ENCODE measurements around the gene TRMT2B. TPM values are rescaled to one million over a fixed set of nuclear protein-coding genes. Genes with fewer than 3 reads are reported as not detected.

TRMT2B gene, protein sequence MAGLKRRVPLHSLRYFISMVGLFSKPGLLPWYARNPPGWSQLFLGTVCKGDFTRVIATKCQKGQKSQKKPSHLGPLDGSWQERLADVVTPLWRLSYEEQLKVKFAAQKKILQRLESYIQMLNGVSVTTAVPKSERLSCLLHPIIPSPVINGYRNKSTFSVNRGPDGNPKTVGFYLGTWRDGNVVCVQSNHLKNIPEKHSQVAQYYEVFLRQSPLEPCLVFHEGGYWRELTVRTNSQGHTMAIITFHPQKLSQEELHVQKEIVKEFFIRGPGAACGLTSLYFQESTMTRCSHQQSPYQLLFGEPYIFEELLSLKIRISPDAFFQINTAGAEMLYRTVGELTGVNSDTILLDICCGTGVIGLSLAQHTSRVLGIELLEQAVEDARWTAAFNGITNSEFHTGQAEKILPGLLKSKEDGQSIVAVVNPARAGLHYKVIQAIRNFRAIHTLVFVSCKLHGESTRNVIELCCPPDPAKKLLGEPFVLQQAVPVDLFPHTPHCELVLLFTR
- total RNA-seq (10 to 100 TPM; 18.0 to 19.0 TPM), polyA plus RNA-seq (45.5 TPM)

DNA sequence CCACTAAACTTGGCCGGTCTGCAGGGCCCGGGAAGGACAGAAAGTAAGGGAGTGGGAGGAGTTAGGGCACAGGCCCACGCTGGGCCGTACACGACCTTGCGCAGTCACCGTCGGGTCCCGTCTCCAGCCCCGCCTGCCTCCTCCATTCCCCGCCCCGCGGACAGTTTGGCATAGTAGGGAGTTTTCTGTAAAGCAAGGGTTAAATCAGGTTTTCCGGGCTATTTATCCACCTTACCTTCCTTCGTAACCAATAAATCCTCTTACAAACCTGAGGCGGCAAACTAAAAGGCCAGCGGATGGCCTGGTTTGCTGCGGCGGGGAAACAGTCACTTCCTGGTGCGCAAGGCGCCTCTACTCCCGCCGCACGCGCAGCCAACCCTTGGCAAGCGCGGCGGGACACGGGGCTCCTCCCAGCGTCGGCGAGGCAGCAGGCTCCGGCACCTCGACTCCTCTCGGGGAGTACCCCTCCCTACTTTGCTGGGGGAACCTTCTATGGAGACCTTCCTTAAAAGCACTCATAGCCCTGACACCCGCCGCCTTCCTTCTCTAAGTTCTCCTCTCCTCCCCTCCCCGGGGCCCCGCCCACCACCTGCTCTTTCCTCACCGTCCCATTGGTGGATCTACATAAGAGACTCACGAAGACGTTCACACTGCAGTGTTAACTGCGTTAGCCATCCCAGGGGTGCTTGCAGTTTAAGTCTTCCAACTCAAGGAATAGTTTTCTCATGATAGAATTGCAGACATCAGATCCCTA is at the start of gene TRMT2B:
Gene TRMT2B (minus strand): TSS at position 563 of the 754 bp plus-strand sequence. CDS start 9,822 bp downstream, outside the sequence.
- peaks cover 0 to 3% of the 10 kb centered on the region in 2 donors for H3K27me3 Mint-ChIP-seq
- peaks cover 0 to 28% (median 3%) of the 10 kb centered on the region in 3 donors for H3K36me3 Mint-ChIP-seq
- DNase-seq: peak; percentile 63 to 87 (median 70)
- POLR2A ChIA-PET: no interaction called here
- Histone ChIP-seq H3K4me1 (ENCODE audit: insufficient read depth, low read length) (peaks cover 10% of the 10 kb centered on the region), H3K36me3 (ENCODE audit: insufficient read depth, low read length) (no peaks in the 10 kb centered on the region), H3K27ac (ENCODE audit: low read depth, low read length) (peak within 1 kb of the TSS; percentile 91), H3K27me3 (ENCODE audit: insufficient read depth, low read length, poor library complexity, severe bottlenecking) (no peaks in the 10 kb centered on the region), H3K4me3 (ENCODE audit: low read length) (peak within 1 kb of the TSS; percentile 81), H3K9me3 (ENCODE audit: low read length) (no peaks in the 10 kb centered on the region)
- H3K9me3 Mint-ChIP-seq: peaks cover 0 to 2% (median 0%) of the 10 kb centered on the region in 5 donors
- H3K4me3 Mint-ChIP-seq: peak within 1 kb of the TSS; percentile 85 to 93 (median 91)
- CTCF ChIA-PET: no interaction called here
- peak within 1 kb of the TSS; percentile 87 to 100 (median 97) for H3K27ac Mint-ChIP-seq
- H3K4me1 Mint-ChIP-seq: peaks cover 17 to 44% (median 24%) of the 10 kb centered on the region in 3 donors

DNA sequence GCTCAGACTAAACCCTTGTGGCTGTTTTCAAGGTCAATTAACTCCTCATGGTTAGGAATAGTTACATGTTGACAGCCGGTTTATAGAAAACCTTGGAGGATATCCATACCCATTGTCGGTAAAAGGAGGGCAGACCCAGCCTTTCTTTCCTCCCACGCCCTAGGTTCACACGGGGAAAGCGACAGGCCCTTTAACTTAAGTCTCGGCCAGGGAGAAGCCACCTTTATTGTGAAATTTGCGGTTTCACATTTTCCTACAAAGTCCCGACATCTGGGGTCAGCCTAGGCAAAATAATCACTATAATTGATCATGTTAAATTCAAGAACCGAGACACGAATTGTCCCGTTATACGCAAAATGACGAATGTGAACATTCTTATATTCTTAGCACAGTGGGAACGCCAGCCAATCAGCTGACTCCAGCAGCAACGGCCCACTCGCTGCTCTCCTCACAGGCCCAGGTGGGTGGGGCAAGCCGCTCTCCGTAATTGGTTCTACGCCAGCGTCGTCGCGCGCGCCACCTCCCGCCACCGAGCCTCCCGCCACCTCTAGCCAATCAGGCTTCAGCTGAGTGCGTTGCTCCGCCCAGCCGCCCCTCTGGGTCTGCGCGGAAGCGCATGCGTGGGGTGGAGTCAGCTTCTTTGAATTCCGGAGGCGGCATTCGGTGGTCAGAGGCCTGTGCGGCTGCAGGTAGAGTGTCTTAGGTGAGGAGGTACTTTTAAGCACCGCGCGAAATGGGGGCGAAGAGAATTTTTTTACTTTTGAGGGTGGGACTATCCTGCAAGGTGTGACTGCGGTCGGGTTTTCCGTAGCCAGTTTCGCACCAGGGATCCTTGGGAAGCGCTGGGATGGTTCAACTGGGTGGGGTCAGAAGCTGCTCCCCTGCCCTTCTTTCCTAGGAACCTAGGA is 45.9 kb upstream of the TRMT2B start, which contains the start of gene CENPI:
Gene CENPI (plus strand): TSS at position 659 of the 908 bp plus-strand sequence. CDS start 2,867 bp downstream, outside the sequence.
- DNase-seq: peak; percentile 85 to 95 (median 92)
- Mint-ChIP-seq H3K27ac (peak within 1 kb of the TSS; percentile 78 to 97 (median 96)), H3K9me3 (no peaks in the 10 kb centered on the region), H3K36me3 (peaks cover 0 to 1% (median 0%) of the 10 kb centered on the region in 3 donors), H3K27me3 (peaks cover 0 to 1% of the 10 kb centered on the region in 2 donors), H3K4me1 (peaks cover 7 to 21% (median 20%) of the 10 kb centered on the region in 3 donors), H3K4me3 (peak within 1 kb of the TSS; percentile 85 to 93 (median 88))
- ChIA-PET CTCF (no interaction called here), POLR2A (interaction anchor here (1.0 kb wide), 1 partner anchor 277 kb away, joined by 3 read pairs; the partner anchor contains the start of gene CSTF2)
- H3K27me3 ChIP-seq (ENCODE audit: insufficient read depth, low read length, poor library complexity, severe bottlenecking): no peaks in the 10 kb centered on the region
- no peaks in the 10 kb centered on the region for H3K36me3 ChIP-seq (ENCODE audit: insufficient read depth, low read length)
- H3K27ac ChIP-seq (ENCODE audit: low read depth, low read length): peak within 1 kb of the TSS; percentile 86
- H3K4me1 ChIP-seq (ENCODE audit: insufficient read depth, low read length): peaks cover 5% of the 10 kb centered on the region
- H3K4me3 ChIP-seq (ENCODE audit: low read length): peak within 1 kb of the TSS; percentile 82
- H3K9me3 ChIP-seq (ENCODE audit: low read length): no peaks in the 10 kb centered on the region

DNA sequence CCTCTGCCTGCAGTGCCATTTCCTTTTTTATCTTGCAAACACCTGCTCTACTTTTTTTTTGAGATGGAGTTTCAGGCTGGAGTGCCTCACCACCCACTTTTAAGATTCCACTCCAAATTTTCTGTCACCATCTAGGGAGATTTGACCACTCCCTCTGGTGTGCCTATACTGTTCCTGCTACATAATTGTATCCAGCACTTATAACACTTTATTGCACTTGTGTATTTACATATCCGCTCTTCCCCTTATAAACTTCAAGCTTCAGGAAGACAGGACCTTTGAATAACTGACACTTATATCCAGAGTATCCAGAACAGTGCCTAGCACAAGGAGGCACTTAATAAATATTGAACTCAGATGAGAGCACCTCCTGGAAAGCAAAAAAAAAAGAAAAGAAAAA is 39.9 kb upstream of the TRMT2B start:
- CTCF ChIA-PET: no interaction called here
- Histone ChIP-seq H3K27ac (ENCODE audit: low read depth, low read length) (no peak overlapping the region), H3K4me1 (ENCODE audit: insufficient read depth, low read length) (no peaks in the 10 kb centered on the region), H3K36me3 (ENCODE audit: insufficient read depth, low read length) (no peaks in the 10 kb centered on the region), H3K9me3 (ENCODE audit: low read length) (no peaks in the 10 kb centered on the region), H3K27me3 (ENCODE audit: insufficient read depth, low read length, poor library complexity, severe bottlenecking) (no peaks in the 10 kb centered on the region), H3K4me3 (ENCODE audit: low read length) (no peak overlapping the region)
- POLR2A ChIA-PET: no interaction called here
- Mint-ChIP-seq H3K4me3 (no peak overlapping the region), H3K27ac (no peak overlapping the region), H3K9me3 (peaks cover 0 to 2% (median 0%) of the 10 kb centered on the region in 5 donors), H3K27me3 (peaks cover 0 to 7% of the 10 kb centered on the region in 2 donors), H3K4me1 (peaks cover 0 to 2% (median 0%) of the 10 kb centered on the region in 3 donors), H3K36me3 (no peaks in the 10 kb centered on the region)
- no peak for DNase-seq

DNA sequence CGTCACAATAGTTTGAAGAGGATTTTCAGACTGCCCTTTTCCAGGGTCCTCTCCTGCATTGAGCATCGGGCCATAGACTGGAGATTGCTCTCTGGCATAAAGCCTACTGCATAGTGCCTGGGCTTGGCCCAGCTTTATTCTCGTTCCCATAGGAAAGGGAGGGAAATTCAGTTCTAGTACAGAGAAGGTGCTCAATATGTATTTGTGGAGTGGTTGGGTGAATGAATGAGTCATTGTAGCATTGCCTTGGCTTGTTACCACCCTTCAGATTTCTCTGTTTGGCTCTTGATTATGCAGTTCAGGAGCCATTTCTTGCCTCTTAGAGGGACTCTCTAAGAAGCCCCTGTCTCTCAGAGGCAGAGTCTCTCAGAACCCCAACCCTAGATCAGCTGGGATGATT is 29.3 kb upstream of the TRMT2B start:
- H3K27ac Mint-ChIP-seq: no peak overlapping the region
- CTCF ChIA-PET: no interaction called here

DNA sequence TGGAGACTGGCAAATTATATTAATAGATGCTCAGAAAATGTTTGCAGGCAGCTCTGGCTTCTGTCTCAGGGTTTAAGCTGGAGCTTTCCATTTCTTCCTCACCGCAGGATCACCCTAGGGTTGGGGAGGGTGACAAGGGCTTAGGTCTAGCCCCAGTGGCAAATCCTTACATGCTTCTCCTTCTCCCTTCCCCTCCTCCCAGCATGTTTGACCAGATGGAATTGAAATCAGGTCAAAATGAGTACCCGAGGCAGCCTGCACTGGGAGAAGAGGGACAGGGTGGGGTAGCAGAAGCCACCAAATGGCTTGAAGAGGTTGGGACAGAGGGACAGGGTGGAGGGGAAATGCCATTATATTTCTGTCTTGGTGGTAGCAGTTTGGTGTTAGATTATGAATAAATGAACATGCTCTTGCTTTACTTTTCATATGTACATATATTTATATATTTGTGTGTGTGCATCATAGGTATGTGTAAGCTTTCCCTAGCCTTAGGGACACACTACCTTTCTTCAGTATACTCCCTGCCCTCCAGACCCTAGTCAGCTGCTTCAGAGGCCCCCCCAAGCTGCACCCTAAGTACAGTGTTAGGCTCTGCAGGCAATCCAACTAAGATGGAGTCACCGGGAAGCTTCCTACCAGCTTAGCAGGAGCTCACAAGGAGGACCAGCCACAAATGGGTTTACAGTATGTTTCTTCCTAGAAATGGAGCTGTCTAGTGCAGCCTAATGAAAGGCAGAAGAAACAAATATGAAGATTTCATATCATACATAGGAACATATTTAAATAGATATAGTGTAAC is 28.6 kb upstream of the TRMT2B start:
- no peak overlapping the region for H3K4me3 ChIP-seq (ENCODE audit: low read length)
- no peak overlapping the region for H3K27ac ChIP-seq (ENCODE audit: low read depth, low read length)
- no peak for DNase-seq
- POLR2A ChIA-PET: no interaction called here
- no peaks in the 10 kb centered on the region for H3K27me3 ChIP-seq (ENCODE audit: insufficient read depth, low read length, poor library complexity, severe bottlenecking)
- no peak overlapping the region for H3K4me3 Mint-ChIP-seq
- no peak overlapping the region for H3K27ac Mint-ChIP-seq
- peaks cover 0 to 4% (median 4%) of the 10 kb centered on the region in 3 donors for H3K4me1 Mint-ChIP-seq
- H3K36me3 ChIP-seq (ENCODE audit: insufficient read depth, low read length): no peaks in the 10 kb centered on the region
- peaks cover 0 to 2% (median 0%) of the 10 kb centered on the region in 5 donors for H3K9me3 Mint-ChIP-seq
- CTCF ChIA-PET: no interaction called here
- no peaks in the 10 kb centered on the region for H3K9me3 ChIP-seq (ENCODE audit: low read length)
- H3K36me3 Mint-ChIP-seq: no peaks in the 10 kb centered on the region
- peaks cover 22 to 24% of the 10 kb centered on the region in 2 donors for H3K27me3 Mint-ChIP-seq
- no peaks in the 10 kb centered on the region for H3K4me1 ChIP-seq (ENCODE audit: insufficient read depth, low read length)

More for the DNA sequence above, 29.3 kb upstream of the TRMT2B start:
- H3K4me3 ChIP-seq (ENCODE audit: low read length): no peak overlapping the region
- Mint-ChIP-seq H3K27me3 (peaks cover 22 to 24% of the 10 kb centered on the region in 2 donors), H3K4me3 (no peak overlapping the region), H3K36me3 (no peaks in the 10 kb centered on the region), H3K4me1 (peaks cover 0 to 4% (median 4%) of the 10 kb centered on the region in 3 donors), H3K9me3 (peaks cover 0 to under 1% (median 0%) of the 10 kb centered on the region in 5 donors)
- H3K9me3 ChIP-seq (ENCODE audit: low read length): no peaks in the 10 kb centered on the region
- POLR2A ChIA-PET: no interaction called here
- H3K36me3 ChIP-seq (ENCODE audit: insufficient read depth, low read length): no peaks in the 10 kb centered on the region
- H3K27ac ChIP-seq (ENCODE audit: low read depth, low read length): no peak overlapping the region
- H3K27me3 ChIP-seq (ENCODE audit: insufficient read depth, low read length, poor library complexity, severe bottlenecking): no peaks in the 10 kb centered on the region
- DNase-seq: no peak
- H3K4me1 ChIP-seq (ENCODE audit: insufficient read depth, low read length): no peaks in the 10 kb centered on the region

DNA sequence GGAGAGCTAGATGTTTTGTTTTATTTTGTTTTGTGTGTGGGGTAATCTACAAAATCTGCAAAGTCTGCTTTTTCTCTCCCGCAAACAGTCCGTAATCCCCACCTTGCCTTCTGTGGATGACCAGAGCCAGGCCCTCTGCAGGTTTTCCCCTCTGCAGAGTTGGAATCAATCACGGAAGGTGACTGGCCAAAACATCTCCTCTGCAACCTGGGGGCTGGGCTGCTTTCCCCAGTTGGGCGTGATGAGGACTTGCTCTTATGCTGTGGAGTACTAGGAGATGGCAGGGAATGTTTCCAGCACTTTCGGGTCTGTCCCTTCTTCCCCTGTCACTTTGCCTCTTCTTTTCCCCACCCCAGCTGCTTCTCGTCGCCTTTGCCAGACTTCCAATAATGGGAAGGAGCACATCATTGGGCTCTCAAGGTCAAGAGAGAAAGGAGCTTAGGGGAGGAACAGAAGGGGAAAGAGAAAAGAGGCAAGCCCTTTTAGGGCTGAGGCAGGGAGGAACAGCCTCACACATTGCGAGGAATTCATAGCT is 27.9 kb upstream of the TRMT2B start:
- H3K9me3 Mint-ChIP-seq: peaks cover 0 to 2% (median 0%) of the 10 kb centered on the region in 5 donors
- peaks cover 22 to 24% of the 10 kb centered on the region in 2 donors for H3K27me3 Mint-ChIP-seq
- ChIA-PET POLR2A (no interaction called here), CTCF (no interaction called here)
- H3K36me3 Mint-ChIP-seq: no peaks in the 10 kb centered on the region
- no peak overlapping the region for H3K4me3 ChIP-seq (ENCODE audit: low read length)
- H3K4me1 ChIP-seq (ENCODE audit: insufficient read depth, low read length): no peaks in the 10 kb centered on the region
- no peak overlapping the region for H3K4me3 Mint-ChIP-seq
- H3K27ac ChIP-seq (ENCODE audit: low read depth, low read length): no peak overlapping the region
- no peak for DNase-seq
- no peak overlapping the region for H3K27ac Mint-ChIP-seq
- H3K36me3 ChIP-seq (ENCODE audit: insufficient read depth, low read length): no peaks in the 10 kb centered on the region
- H3K27me3 ChIP-seq (ENCODE audit: insufficient read depth, low read length, poor library complexity, severe bottlenecking): no peaks in the 10 kb centered on the region
- peaks cover 0 to 4% (median 4%) of the 10 kb centered on the region in 3 donors for H3K4me1 Mint-ChIP-seq
- H3K9me3 ChIP-seq (ENCODE audit: low read length): no peaks in the 10 kb centered on the region

All from CD8-positive, alpha-beta memory T cell (primary cell).